Vagina (tissue), 2 donors: ENCODE results near the gene FGF18. TPM values are rescaled to one million over a fixed set of nuclear protein-coding genes. Genes with fewer than 3 reads are reported as not detected.

Experiments used
- DNase-seq, 2 donors: peaks; one replicate each; pipeline ENCODE4 v3.0.0-alpha.2; 2017; ENCODE audit errors: extremely low spot score in 2 of 2
- H3K27ac ChIP-seq: fragments of 200-600 bp; sonication (generic); one replicate; pipeline ENCODE4 v1.5.1; 2019
- H3K27me3 ChIP-seq: fragments of 200-600 bp; sonication (generic); one replicate; pipeline ENCODE4 v1.5.1; 2019
- H3K36me3 ChIP-seq, 2 donors: fragments of 200-600 bp; sonication (generic); one replicate each; pipeline ENCODE4 v1.5.1; 2017 to 2019
- H3K4me1 ChIP-seq: fragments of 200-600 bp; sonication (generic); one replicate; pipeline ENCODE4 v1.5.1; 2019
- H3K4me3 ChIP-seq, 2 donors: fragments of 200-600 bp; sonication (generic); 1 replicate in 1 of 2; 2 replicates in 1 of 2; pipeline ENCODE4 v1.5.1; 2016 to 2019
- H3K9me3 ChIP-seq: fragments of 200-600 bp; sonication (generic); one replicate; pipeline ENCODE4 v1.5.1; 2019
- POLR2A ChIP-seq, 2 donors: fragments of 450-650 bp; IDR thresholded peaks; one replicate each; pipeline ENCODE4 v1.6.1; 2017; ENCODE audit warnings: antibody characterized with exemption in 2 of 2, mild to moderate bottlenecking in 2 of 2, moderate library complexity in 2 of 2
- POLR2AphosphoS5 ChIP-seq, 2 donors: sonication (generic); formaldehyde crosslinking; IDR thresholded peaks; one replicate each; pipeline ENCODE4 v1.9.0; 2017; ENCODE audit warnings: antibody characterized with exemption in 2 of 2, mild to moderate bottlenecking in 2 of 2, low read depth in 1 of 2; ENCODE audit not compliant: insufficient read depth in 1 of 2
- intact Hi-C: fragments of 100-400 bp; cut with DNase I; formaldehyde crosslinking; loops from one replicate; pipeline ENCODE4 v1.15.1; 2023
- total RNA-seq: library from RNA; depleted of rRNA; stranded (reverse); fragments of >200 nt; gene quantifications from one replicate; pipeline ENCODE4 v1.2.3, GENCODE V29; 2016
- TF ChIP-seq, protein P1 (sequence below), 3 experiments: fragments of 450-650 bp in 2 of 3; fragments of 200-600 bp in 1 of 3; sonication (generic) in 1 of 3; IDR thresholded peaks; one replicate each; pipeline ENCODE4 v1.5.1; 2017 to 2019; ENCODE audit warnings: antibody characterized with exemption in 3 of 3, mild to moderate bottlenecking in 2 of 3, moderate library complexity in 2 of 3

The FGF18 gene
- total RNA-seq, 1 donor from 2014 or later = 1.7 TPM

DNA sequence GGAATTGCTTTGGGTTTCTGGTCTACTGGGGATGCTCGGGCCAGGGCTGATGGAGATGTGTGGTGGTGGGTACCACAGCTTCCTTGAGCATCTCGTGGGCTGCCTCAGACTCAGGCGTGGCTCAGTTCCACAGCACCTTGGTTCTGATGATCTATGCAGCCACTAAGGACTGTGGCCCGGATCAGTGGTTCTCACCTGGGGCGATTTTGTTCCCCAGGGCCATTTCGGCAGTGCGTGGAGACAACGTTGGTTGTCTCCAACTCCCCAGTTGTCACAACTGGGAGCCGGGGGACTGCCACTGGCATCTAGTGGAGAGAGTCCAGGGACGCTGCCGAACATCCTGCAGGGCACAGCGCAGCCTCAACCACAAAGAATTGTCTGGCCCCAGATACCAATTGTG, 47.7 kb downstream of the FGF18 start:
- Histone ChIP-seq H3K36me3 (no peaks in the 10 kb centered on the region), H3K9me3 (no peaks in the 10 kb centered on the region), H3K27me3 (no peaks in the 10 kb centered on the region), H3K4me1 (no peaks in the 10 kb centered on the region), H3K27ac (no peak overlapping the region), H3K4me3 (no peak overlapping the region)
- intact Hi-C loops = no loop called here
- DNase-seq = no peak
- no peak for TF ChIP-seq POLR2AphosphoS5 (IDR thresholded peaks at IDR 0.05; ENCODE audit: insufficient read depth in 1 of 2, low read depth in 1 of 2)
- TF ChIP-seq POLR2A (IDR thresholded peaks at IDR 0.05) = no peak
- TF ChIP-seq, protein P1, sequence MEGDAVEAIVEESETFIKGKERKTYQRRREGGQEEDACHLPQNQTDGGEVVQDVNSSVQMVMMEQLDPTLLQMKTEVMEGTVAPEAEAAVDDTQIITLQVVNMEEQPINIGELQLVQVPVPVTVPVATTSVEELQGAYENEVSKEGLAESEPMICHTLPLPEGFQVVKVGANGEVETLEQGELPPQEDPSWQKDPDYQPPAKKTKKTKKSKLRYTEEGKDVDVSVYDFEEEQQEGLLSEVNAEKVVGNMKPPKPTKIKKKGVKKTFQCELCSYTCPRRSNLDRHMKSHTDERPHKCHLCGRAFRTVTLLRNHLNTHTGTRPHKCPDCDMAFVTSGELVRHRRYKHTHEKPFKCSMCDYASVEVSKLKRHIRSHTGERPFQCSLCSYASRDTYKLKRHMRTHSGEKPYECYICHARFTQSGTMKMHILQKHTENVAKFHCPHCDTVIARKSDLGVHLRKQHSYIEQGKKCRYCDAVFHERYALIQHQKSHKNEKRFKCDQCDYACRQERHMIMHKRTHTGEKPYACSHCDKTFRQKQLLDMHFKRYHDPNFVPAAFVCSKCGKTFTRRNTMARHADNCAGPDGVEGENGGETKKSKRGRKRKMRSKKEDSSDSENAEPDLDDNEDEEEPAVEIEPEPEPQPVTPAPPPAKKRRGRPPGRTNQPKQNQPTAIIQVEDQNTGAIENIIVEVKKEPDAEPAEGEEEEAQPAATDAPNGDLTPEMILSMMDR (IDR thresholded peaks at IDR 0.05) = no peak

DNA sequence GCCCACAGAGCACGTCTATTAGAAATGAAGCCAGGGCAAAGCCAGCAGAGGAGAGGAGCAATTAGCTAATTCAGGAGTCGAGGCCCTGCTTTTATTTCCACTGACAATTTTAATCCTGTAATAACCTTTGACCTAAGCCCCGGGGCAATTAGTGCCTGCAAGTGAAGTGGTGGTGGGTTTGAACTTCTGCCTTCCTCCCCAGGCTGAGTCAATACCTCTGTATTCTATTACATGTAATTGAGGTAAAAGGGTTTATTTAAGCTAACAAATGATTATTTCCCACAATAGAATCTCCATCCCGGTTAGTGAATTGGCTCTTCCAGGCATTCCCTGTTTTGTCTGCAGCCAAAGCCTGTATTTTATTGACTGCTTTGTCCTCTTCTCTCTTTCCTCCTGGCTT, 49.9 kb downstream of the FGF18 start:
- H3K4me3 ChIP-seq = no peak overlapping the region
- no peak overlapping the region for H3K27ac ChIP-seq
- intact Hi-C loops = no loop called here
- H3K36me3 ChIP-seq = no peaks in the 10 kb centered on the region
- no peaks in the 10 kb centered on the region for H3K4me1 ChIP-seq
- no peaks in the 10 kb centered on the region for H3K27me3 ChIP-seq
- TF ChIP-seq POLR2AphosphoS5 (IDR thresholded peaks at IDR 0.05; ENCODE audit: insufficient read depth in 1 of 2, low read depth in 1 of 2) (no peak), POLR2A (IDR thresholded peaks at IDR 0.05) (no peak)
- TF ChIP-seq, protein P1 (IDR thresholded peaks at IDR 0.05) = no peak
- no peaks in the 10 kb centered on the region for H3K9me3 ChIP-seq
- DNase-seq = no peak

DNA sequence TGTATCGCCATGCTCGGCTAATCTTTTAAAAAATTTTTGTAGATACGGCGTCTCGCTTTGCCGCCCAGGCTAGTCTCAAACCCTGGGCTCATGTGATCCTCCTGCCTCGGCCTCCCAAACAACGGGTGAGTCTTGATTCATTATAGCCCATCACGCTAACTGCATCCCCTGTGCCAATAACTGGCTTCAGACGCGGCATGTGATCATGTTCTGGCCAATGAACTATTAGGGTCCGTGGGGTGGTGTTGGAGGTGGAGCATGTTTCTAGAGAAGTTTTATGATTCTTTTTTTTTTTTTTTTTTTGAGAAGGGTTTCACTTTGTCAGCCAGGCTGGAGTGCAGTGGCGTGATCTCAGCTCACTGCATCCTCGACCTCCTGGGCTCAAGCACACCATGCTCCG, 51.0 kb downstream of the FGF18 start:
- H3K4me1 ChIP-seq = no peaks in the 10 kb centered on the region
- no peaks in the 10 kb centered on the region for H3K36me3 ChIP-seq
- intact Hi-C loops = no loop called here
- no peak for TF ChIP-seq POLR2A (IDR thresholded peaks at IDR 0.05)
- no peak for TF ChIP-seq POLR2AphosphoS5 (IDR thresholded peaks at IDR 0.05; ENCODE audit: insufficient read depth in 1 of 2, low read depth in 1 of 2)
- TF ChIP-seq, protein P1 (IDR thresholded peaks at IDR 0.05) = no peak
- no peak for DNase-seq
- H3K27me3 ChIP-seq = no peaks in the 10 kb centered on the region
- no peak overlapping the region for H3K4me3 ChIP-seq
- H3K9me3 ChIP-seq = no peaks in the 10 kb centered on the region
- H3K27ac ChIP-seq = no peak overlapping the region

DNA sequence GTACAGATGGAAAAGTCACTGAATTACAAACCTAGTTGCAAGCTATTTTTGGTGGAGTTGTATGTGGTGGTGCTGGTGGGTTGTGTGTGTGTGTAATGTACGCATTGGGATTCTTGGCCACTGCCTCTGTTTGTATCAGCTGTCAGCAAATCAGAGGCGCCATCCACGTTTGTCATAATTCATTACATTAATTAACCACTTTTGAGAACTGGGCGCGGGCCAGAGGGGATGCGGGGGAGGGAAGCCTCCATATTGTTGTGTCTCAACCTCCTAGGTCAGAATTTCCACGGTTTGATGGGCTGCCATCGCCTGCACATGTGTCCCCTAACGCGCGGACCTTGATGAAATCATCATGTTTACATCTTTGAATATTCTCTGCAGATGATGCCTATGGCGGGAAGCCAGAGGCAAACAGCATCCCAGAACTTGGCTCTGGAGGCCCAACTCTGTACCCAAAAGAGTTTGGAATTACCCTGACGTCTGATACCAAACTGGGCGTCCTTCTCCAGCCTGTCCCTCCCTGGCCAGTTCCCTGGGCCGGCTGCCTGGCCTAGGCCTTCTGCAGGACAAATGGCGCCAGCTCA, 54.9 kb downstream of the FGF18 start:
- H3K27ac ChIP-seq = no peak overlapping the region
- intact Hi-C loops = no loop called here
- H3K36me3 ChIP-seq = no peaks in the 10 kb centered on the region
- no peaks in the 10 kb centered on the region for H3K4me1 ChIP-seq
- H3K9me3 ChIP-seq = no peaks in the 10 kb centered on the region
- H3K27me3 ChIP-seq = no peaks in the 10 kb centered on the region
- TF ChIP-seq, protein P1 (IDR thresholded peaks at IDR 0.05) = no peak
- no peak for TF ChIP-seq POLR2A (IDR thresholded peaks at IDR 0.05)
- no peak for TF ChIP-seq POLR2AphosphoS5 (IDR thresholded peaks at IDR 0.05; ENCODE audit: insufficient read depth in 1 of 2, low read depth in 1 of 2)
- DNase-seq = no peak
- no peak overlapping the region for H3K4me3 ChIP-seq

DNA sequence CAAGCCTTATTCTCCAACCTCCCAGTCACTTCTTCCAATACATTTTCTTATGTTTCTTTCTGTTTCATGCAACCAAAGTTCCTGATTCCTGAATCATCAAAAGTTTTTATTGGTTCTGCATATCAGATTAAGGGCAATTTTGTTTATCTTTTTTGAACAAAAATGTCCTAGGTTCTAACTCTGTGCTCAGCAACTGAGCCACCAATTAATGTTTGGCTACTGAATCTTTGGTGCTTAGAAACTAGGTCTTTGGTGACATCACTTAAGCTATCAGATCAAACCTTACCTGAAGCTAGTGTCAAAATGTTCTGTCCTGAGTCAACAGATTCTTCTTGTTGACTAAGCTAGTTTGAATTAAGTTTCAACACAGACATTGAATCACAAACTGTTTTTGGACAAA, 56.1 kb downstream of the FGF18 start:
- TF ChIP-seq, protein P1 (IDR thresholded peaks at IDR 0.05) = no peak
- TF ChIP-seq POLR2A (IDR thresholded peaks at IDR 0.05) = no peak
- no peak for TF ChIP-seq POLR2AphosphoS5 (IDR thresholded peaks at IDR 0.05; ENCODE audit: insufficient read depth in 1 of 2, low read depth in 1 of 2)
- intact Hi-C loops = no loop called here

More for the DNA sequence above, 56.1 kb downstream of the FGF18 start:
- Histone ChIP-seq H3K9me3 (no peaks in the 10 kb centered on the region), H3K27ac (no peak overlapping the region), H3K27me3 (no peaks in the 10 kb centered on the region), H3K4me1 (no peaks in the 10 kb centered on the region), H3K36me3 (no peaks in the 10 kb centered on the region), H3K4me3 (no peak overlapping the region)
- DNase-seq = no peak
